Mesodermal cell (in vitro differentiated cells): ENCODE results near the gene IMP3.

Experiments
- H3K27ac ChIP-seq: 2 replicates; pipeline ENCODE4 v1.7.0; 2013; ENCODE audit warnings: mild to moderate bottlenecking, low read depth, low read length, moderate library complexity; ENCODE audit not compliant: severe bottlenecking
- H3K36me3 ChIP-seq: 2 replicates; pipeline ENCODE4 v1.7.1; 2013; ENCODE audit warnings: mild to moderate bottlenecking, low read length, moderate library complexity; ENCODE audit not compliant: control insufficient read depth, insufficient read depth
- H3K4me1 ChIP-seq: one replicate; pipeline ENCODE4 v1.7.1; 2013; ENCODE audit warnings: mild to moderate bottlenecking, low read length; ENCODE audit not compliant: insufficient read depth, control insufficient read depth, poor library complexity, severe bottlenecking
- H3K4me3 ChIP-seq: 2 replicates; pipeline ENCODE4 v1.7.0; 2013; ENCODE audit warnings: low read length, control low read depth, mild to moderate bottlenecking; ENCODE audit not compliant: insufficient read depth, poor library complexity, severe bottlenecking; ENCODE audit errors: extremely low read depth
- H3K9me3 ChIP-seq: 2 replicates; pipeline ENCODE4 v1.7.1; 2013; ENCODE audit warnings: mild to moderate bottlenecking, low read length, moderate library complexity; ENCODE audit not compliant: control insufficient read depth
- WGBS, 2 experiments: methylation state at CpG; one replicate each; pipeline ENCODE4 v1.1.5; 2013; ENCODE audit warnings: missing lambda C conversion rate in 2 of 2; ENCODE audit not compliant: insufficient coverage in 2 of 2; 5-methylcytosine and 5-hydroxymethylcytosine counted together

IMP3 gene

DNA sequence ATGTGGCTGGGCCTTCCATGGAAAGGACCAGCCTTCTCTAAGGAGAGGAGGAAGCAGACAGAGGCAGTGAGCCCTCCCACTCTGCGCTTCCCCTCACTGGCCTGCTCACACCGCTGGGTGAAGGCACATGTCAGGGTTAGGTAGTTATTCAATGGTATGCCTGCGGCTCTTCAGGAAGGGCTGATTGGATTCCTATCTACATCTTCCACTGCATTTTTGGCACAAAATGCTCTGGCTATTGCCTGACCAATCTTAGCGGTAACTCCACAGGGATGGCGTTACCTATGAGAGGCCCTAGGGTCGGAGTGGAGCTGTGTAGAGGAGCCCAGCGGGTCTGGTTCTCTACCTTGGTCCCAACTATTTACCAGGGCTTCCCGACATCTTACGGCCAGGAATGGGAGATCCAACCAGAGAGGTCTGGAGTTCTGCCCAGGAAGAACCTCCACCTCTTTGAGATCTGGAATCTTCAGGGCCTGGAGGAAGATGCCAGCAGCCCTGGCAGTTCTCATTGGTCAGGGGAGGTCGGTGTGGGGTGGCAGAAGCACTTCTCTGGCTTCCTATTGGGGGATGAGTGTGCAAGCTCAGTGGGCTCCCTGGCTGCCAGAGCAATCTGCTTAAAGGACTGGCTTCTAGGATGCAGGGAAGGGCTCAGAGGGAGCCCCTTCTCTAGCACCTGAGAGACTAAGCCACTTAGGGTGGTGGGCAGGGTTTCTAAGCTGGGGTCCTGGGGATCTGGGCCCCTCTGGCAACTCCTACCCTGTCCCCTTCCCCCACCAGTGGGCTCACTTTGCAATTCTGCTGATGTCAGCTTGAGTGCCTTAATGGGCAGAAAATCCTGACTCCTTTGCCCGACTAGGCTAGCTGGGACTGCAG lies 31.9 kb upstream of the IMP3 start:
- Histone ChIP-seq H3K4me1 (peaks cover 47% of the 10 kb centered on the region), H3K27ac (peak overlapping the region; percentile 98), H3K36me3 (peaks cover 11% of the 10 kb centered on the region), H3K4me3 (no peak overlapping the region), H3K9me3 (no peaks in the 10 kb centered on the region)
- 71 to 86% methylated on average over 6 to 10 of the region's 11 CpGs for WGBS, 2 experiments

DNA sequence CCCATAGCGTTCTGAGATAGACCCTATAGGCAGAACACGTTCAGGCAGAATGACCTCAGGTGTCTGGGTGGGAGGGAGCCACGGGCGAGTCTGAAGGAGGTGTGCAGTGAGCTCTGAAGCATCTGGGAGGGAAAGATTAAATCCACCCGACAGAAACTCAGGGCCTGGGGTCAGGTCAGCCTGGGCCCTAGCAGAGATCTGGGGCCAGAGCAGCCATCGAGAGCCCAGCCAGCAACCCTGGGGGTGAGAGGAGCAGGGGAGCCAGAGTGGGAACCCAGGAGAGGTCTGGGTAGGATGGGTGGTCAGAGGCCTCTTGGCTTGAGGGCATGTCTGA lies 29.8 kb upstream of the IMP3 start:
- Histone ChIP-seq H3K4me3 (no peak overlapping the region), H3K27ac (no peak overlapping the region), H3K9me3 (no peaks in the 10 kb centered on the region), H3K4me1 (peaks cover 56% of the 10 kb centered on the region), H3K36me3 (no peaks in the 10 kb centered on the region)
- 74 to 80% methylated on average over 6 of the region's 6 CpGs for WGBS, 2 experiments

DNA sequence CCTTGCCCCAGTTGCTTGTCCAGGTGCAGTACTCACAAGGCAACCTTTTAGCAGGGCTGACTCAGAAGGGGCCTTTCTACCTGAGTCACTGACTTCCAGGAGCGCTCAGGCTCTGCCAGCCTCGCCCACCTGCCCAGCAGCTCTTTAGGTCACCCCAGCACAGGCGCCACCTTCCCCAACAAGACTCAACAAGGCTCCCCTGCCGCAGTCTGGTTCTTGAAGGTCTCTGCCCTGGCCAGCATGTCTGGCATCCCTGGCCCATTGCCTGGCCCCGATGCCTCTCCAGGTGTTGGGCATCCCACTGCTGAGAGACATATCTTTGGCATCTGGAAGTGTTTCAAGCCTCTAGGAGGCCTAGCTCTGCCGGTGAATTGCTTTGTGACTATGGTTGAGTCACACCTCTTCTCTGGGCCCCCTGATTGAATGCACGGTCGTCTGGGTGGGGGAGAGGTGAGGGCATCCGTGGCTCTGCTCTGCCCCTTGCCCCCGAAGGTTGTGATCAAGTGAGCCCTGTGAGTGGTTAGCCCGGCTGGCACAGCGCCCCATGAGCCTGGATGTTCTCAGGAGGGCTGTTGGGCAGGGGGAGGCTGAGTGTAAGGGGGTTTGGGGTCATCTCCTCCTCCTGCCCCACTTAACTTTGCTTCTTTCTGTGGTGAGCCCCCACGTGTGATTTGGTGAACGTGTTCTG lies 29.3 kb upstream of the IMP3 start:
- H3K27ac ChIP-seq, result no peak overlapping the region
- no peaks in the 10 kb centered on the region for H3K36me3 ChIP-seq
- H3K4me3 ChIP-seq, result no peak overlapping the region
- WGBS, 2 experiments, result 86 to 95% methylated on average over 7 to 13 of the region's 14 CpGs
- no peaks in the 10 kb centered on the region for H3K9me3 ChIP-seq
- peaks cover 53% of the 10 kb centered on the region for H3K4me1 ChIP-seq

DNA sequence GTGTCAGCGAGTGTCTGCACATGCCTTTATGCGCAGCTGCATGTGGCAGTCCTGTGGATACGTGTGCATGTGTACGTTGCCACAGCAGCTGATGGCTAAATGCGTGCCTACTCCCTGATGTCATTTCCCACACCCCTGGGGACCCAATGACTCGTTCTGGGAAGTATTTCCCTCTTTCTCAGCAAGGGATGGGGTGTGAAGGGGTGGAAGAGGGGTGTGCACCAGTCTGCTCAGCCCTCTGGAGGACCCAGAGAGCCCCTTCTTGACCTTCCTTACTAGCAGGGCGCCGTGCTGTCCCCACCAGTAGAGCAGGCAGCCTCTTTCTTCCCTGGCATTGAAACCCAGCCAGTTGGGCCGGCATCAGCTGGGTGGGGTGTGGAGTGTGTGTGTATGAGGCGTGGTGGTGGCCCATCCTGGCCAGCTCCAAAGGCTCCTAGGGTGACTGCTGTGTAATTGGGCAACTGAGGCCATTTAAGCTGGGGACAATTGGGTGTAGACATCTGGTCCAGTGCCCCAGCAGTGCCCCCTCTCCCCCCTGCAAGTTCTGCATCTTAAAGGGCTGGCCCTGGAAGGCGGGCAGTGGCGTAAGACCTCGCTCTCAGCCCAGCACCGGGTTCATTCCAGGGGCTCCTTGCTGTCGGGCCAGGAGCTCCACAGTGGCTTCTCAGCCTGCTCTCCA lies 26.9 kb upstream of the IMP3 start:
- H3K4me1 ChIP-seq, result peaks cover 29% of the 10 kb centered on the region
- H3K27ac ChIP-seq, result peak overlapping the region; percentile 41
- WGBS, 2 experiments, result 92 to 94% methylated on average over 11 of the region's 15 CpGs
- H3K9me3 ChIP-seq, result no peaks in the 10 kb centered on the region
- H3K36me3 ChIP-seq, result no peaks in the 10 kb centered on the region
- H3K4me3 ChIP-seq, result no peak overlapping the region

DNA sequence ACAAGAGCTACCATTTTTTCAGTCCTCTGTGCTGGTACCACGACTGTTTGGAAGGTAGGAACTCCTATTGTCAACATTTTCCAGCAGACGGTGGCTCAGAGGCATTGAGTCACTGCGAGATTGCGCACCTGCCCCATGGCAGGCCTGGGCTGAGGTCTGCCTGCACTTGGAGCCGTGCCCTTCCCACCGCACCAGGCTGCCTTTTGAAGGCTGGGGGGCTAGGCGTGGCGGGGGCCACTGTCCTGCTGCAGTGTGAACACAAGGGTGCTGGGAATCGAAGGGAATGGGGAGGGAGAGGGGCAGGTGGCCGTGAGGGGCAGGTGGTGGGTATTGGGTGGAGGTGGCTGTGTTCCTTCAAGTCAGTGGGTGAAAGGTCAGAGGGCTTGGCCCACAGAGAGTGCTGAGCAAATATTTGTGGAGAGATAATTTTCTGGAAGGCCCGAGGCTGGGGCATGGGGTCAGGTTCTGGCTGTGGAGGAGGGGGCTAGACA lies 24.0 kb upstream of the IMP3 start:
- Histone ChIP-seq H3K27ac (no peak overlapping the region), H3K4me3 (no peak overlapping the region), H3K36me3 (no peaks in the 10 kb centered on the region), H3K9me3 (no peaks in the 10 kb centered on the region), H3K4me1 (peaks cover 30% of the 10 kb centered on the region)
- WGBS, 2 experiments, result 92% methylated on average over 8 to 9 of the region's 11 CpGs

DNA sequence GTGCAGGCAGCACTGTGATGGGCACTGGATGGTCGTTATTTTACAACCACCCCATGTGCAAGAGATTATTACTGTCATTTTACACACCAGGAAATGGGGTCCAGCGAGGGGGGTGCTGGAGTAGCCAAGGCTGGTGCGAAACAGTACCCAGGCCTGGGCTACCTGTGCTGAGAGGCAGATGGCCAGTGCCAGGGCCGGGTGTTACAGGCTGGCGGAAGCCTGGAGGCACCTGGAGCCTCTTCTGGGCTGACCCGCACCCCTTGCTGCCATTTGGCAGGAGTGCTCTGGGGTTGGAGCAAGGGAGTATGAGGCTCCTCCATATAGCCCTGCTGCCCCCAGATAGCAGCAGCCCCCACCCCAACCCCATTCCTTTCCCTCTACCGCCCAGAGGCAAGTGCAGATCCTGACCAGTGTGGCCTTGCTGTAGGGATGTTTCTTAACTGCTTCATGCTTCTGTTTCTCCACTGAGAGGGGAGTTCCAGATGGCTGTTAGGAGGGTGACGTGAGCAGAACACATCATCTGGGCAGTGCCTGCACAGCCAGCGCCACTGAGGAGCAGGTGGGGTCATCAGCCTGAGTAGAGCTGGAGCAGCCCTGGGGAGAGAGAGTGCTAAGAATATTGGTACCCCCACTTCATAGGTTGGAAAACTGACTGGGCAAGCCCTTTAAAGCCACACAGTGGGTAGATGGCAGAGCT lies 22.9 kb upstream of the IMP3 start:
- H3K4me1 ChIP-seq, result peaks cover 30% of the 10 kb centered on the region
- no peaks in the 10 kb centered on the region for H3K9me3 ChIP-seq
- H3K4me3 ChIP-seq, result no peak overlapping the region
- peaks cover 9% of the 10 kb centered on the region for H3K36me3 ChIP-seq
- WGBS, 2 experiments, result 84 to 99% methylated on average over 4 to 7 of the region's 9 CpGs
- no peak overlapping the region for H3K27ac ChIP-seq

DNA sequence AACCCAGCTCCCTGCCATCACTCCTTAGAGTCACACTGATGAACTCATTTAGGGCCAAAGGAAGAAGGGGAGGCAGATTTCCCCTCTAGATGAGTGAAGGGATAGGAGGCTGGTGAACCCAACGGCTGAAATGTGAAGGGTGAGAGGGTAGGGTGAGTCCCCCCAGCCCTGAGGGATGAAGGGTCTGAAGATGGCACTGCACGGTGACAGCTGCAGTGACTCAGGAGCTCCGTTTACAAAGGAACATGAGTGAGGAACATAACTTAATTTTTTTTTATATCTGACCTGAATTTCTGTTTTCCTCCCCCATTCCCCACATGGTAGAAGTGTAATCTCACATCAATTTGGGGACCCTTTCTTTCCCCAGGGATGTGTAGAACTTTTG lies 21.7 kb upstream of the IMP3 start:
- 100% methylated on average over 1 of the region's 3 CpGs; no CpG with 5 or more reads in 1 of the 2 experiments for WGBS, 2 experiments
- no peak overlapping the region for H3K27ac ChIP-seq
- H3K36me3 ChIP-seq, result peaks cover 21% of the 10 kb centered on the region
- H3K4me1 ChIP-seq, result peaks cover 26% of the 10 kb centered on the region
- no peak overlapping the region for H3K4me3 ChIP-seq
- no peaks in the 10 kb centered on the region for H3K9me3 ChIP-seq

DNA sequence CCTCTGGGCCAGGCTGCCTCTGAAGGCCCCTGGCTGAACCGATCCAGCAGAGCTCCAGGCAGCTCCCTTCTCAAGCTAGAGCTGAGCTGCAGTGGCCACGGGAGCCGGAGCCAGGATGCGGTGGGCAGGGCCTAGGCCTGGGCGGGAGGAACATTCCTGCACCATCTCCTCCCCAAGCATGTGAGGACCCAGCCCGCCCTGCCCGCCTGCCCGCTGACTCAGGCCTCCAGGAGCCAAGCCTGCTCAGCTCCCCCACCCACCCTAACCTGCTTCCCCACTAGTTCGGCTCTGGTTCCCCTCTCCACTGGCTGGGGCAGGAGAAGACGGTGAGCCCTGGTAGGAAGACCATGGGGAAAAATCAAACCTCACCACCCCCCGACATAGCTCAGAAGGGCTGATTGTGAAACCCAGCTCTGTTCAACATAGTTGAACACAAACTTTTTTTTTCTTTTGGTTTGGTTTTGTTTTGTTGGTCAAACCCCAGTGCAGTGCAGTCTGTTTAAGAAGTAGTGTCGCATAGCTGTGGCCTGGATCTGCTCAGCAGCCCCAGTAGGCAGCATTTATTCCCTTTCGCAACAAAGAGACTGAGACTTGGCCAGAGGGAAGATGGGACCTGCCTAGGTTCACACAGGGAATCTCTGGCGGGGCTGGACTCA lies 21.2 kb upstream of the IMP3 start:
- Histone ChIP-seq H3K4me1 (peaks cover 20% of the 10 kb centered on the region), H3K36me3 (peaks cover 26% of the 10 kb centered on the region), H3K4me3 (no peak overlapping the region), H3K27ac (peak overlapping the region; percentile 76), H3K9me3 (no peaks in the 10 kb centered on the region)
- WGBS, 2 experiments, result 52 to 79% methylated on average over 6 to 8 of the region's 14 CpGs

DNA sequence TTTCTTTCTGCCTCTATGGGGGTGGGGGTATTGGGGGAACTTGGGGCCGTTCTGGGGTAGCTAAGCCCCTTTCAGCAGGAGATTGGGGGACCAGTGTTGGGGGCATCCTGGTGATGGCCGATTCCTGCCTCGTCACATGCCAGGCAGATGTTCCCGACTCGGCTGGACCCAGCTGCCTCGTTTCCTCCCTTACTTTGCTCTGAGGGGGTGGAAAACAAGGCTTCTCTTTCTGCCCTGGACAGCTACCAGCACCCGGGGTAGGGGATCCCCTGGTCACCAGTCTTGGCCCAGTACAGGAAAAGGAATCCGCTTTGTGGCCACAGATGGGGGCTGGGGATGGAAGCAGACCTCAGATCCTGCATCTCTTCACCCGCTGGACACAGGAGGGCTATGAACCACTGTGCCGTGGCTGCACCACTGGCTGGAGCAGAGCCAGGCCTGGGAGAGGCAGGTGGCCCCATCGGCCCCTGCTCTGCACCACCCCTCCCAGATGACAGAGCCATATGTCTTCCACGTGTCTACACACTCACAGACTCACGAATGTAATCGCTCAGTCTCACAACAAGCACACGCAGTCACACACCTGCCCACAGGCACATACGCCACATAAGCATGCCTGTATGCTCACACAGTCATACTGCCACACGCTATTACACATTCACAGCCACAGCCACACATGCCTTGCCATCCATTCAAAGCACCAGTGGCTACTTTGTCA lies 20.1 kb upstream of the IMP3 start:
- Histone ChIP-seq H3K27ac (no peak overlapping the region), H3K9me3 (no peaks in the 10 kb centered on the region), H3K4me1 (peaks cover 16% of the 10 kb centered on the region), H3K36me3 (peaks cover 36% of the 10 kb centered on the region), H3K4me3 (no peak overlapping the region)
- WGBS, 2 experiments, result 95 to 96% methylated on average over 12 to 15 of the region's 17 CpGs
